HCT116 (cell line): Measurements from ENCODE around the gene CTNNA1. TPM values are rescaled to one million over a fixed set of nuclear protein-coding genes. Genes with fewer than 3 reads are reported as not detected.

ENCODE experiments used
- ATAC-seq: fragments of 200-7000 bp; cut with Tn5 transposase; 2 replicates; pipeline ENCODE4 v1.9.1; 2020; ENCODE audit warnings: mild to moderate bottlenecking, moderate library complexity
- BruUV-seq: library from RNA; stranded (reverse); fragments of 400-500 nt; replicated peaks from 2 replicates; lab custom pipeline; 2021; lab: Mats Ljungman, UMichigan
- CTCF ChIA-PET: fragments of 300-600 bp; sonication (Branson Sonifier 250); formaldehyde crosslinking; loops from one replicate; lab custom pipeline; 2021; ENCODE audit warnings: antibody characterized with exemption; lab: Charles Lee
- POLR2A ChIA-PET: fragments of 300-600, 350-600 bp; sonication (Branson Sonifier 250); formaldehyde crosslinking; loops from one replicate; lab custom pipeline; 2021; ENCODE audit warnings: antibody characterized with exemption; lab: Charles Lee
- RAD21 ChIA-PET, 2 experiments: fragments of 300-600 bp; sonication (Branson Sonifier 250); formaldehyde crosslinking; loops; one replicate each; lab custom pipeline; 2023; ENCODE audit warnings: low total read pairs in 2 of 2; ENCODE audit not compliant: uncharacterized antibody in 2 of 2, unreplicated experiment in 2 of 2, low non-redundant PET in 1 of 2; lab: Charles Lee
- DNase-seq: peaks from one replicate; pipeline ENCODE4 v3.0.0-alpha.2; 2010; ENCODE audit warnings: low read depth, low spot score
- H2AFZ ChIP-seq: fragments of 200-600 bp; shearing (Covaris generic), sonication (generic); 2 replicates; pipeline ENCODE4 v1.6.1; 2017; ENCODE audit warnings: low read depth, mixed run types, mixed read lengths, antibody characterized with exemption, low read length; ENCODE audit not compliant: poor library complexity, severe bottlenecking
- H3K27ac ChIP-seq: 2 replicates; pipeline ENCODE4 v1.5.1; 2012; ENCODE audit warnings: low read depth, low read length
- H3K27me3 ChIP-seq: fragments of 200-600 bp; sonication (generic); 2 replicates; pipeline ENCODE4 v1.6.1; 2016; ENCODE audit warnings: mixed run types, low read length, mixed read lengths; ENCODE audit not compliant: insufficient read depth
- H3K36me3 ChIP-seq, 2 experiments: fragments of 200-500 bp in 1 of 2; fragments of 200-600 bp in 1 of 2; sonication (Bioruptor generic) in 1 of 2; sonication (generic) in 1 of 2; 2 replicates each; pipeline versions ENCODE4 v1.5.1 to v1.6.1; 2014 to 2016; ENCODE audit warnings: low read length in 2 of 2, inconsistent platforms in 1 of 2, mixed read lengths in 1 of 2, mixed run types in 1 of 2; ENCODE audit not compliant: insufficient read depth in 2 of 2, control insufficient read depth in 1 of 2
- H3K4me1 ChIP-seq, 2 experiments: fragments of 200-600 bp in 1 of 2; sonication (generic) in 1 of 2; 2 replicates each; pipeline versions ENCODE4 v1.5.1 to v1.6.1; 2012 to 2017; ENCODE audit warnings: low read length in 2 of 2, inconsistent platforms in 1 of 2, mild to moderate bottlenecking in 1 of 2, mixed read lengths in 1 of 2, mixed run types in 1 of 2, moderate library complexity in 1 of 2; ENCODE audit not compliant: insufficient read depth in 2 of 2, control insufficient read depth in 1 of 2
- H3K4me2 ChIP-seq: fragments of 200-600 bp; sonication (generic); 2 replicates; pipeline ENCODE4 v1.6.1; 2017; ENCODE audit warnings: mixed run types, low read length, mixed read lengths
- H3K4me3 ChIP-seq, 2 experiments: fragments of 200-600 bp in 1 of 2; sonication (generic) in 1 of 2; replicated peaks in 1 of 2; 2 replicates each; pipeline ENCODE4 v1.5.1; 2011 to 2016; ENCODE audit warnings: low read length in 2 of 2, control low read depth in 1 of 2, low read depth in 1 of 2, mild to moderate bottlenecking in 1 of 2, mixed read lengths in 1 of 2, mixed run types in 1 of 2
- H3K79me2 ChIP-seq: fragments of 200-600 bp; sonication (generic); 2 replicates; pipeline ENCODE4 v1.6.1; 2017; ENCODE audit warnings: mild to moderate bottlenecking, mixed run types, low read length, moderate library complexity, mixed read lengths; ENCODE audit not compliant: insufficient read depth
- H3K9ac ChIP-seq: fragments of 200-600 bp; sonication (generic); 2 replicates; pipeline ENCODE4 v1.6.1; 2016; ENCODE audit warnings: low read length, mixed read lengths
- H3K9me2 ChIP-seq: fragments of 200-600 bp; sonication (generic), shearing (Covaris generic); 2 replicates; pipeline ENCODE4 v1.6.1; 2017; ENCODE audit warnings: mixed run types, mild to moderate bottlenecking, moderate library complexity; ENCODE audit not compliant: insufficient read depth
- H3K9me3 ChIP-seq, 2 experiments: fragments of 200-500 bp in 1 of 2; fragments of 200-600 bp in 1 of 2; sonication (Bioruptor generic) in 1 of 2; sonication (generic) in 1 of 2; 2 replicates each; pipeline ENCODE4 v1.6.1; 2014 to 2017; ENCODE audit warnings: low read length in 2 of 2, mixed read lengths in 2 of 2, inconsistent platforms in 1 of 2, low read depth in 1 of 2, mild to moderate bottlenecking in 1 of 2, mixed run types in 1 of 2, moderate library complexity in 1 of 2; ENCODE audit not compliant: control insufficient read depth in 1 of 2, insufficient read depth in 1 of 2
- H4K20me1 ChIP-seq: fragments of 200-600 bp; sonication (generic), shearing (Covaris generic); 2 replicates; pipeline ENCODE4 v1.6.1; 2017; ENCODE audit warnings: mixed run types, mild to moderate bottlenecking, moderate library complexity; ENCODE audit not compliant: insufficient read depth
- ATF3 ChIP-seq: IDR thresholded peaks from 2 replicates; pipeline ENCODE4 v1.6.1; 2012
- CEBPB ChIP-seq: IDR thresholded peaks from 2 replicates; pipeline ENCODE4 v1.6.1; 2012; ENCODE audit warnings: low read depth
- ELF1 ChIP-seq: IDR thresholded peaks from 2 replicates; pipeline ENCODE4 v1.6.1; 2012; ENCODE audit warnings: low read depth, borderline replicate concordance
- EZH2 ChIP-seq: fragments of 200-600 bp; sonication (generic); IDR thresholded peaks from 2 replicates; pipeline ENCODE4 v1.6.1; 2017; ENCODE audit warnings: antibody characterized with exemption, mixed run types
- EZH2phosphoT487 ChIP-seq: fragments of 200-600 bp; IDR thresholded peaks from 2 replicates; pipeline ENCODE4 v1.6.1; 2018; ENCODE audit warnings: antibody characterized with exemption, borderline replicate concordance
- FOSL1 ChIP-seq: IDR thresholded peaks from 2 replicates; pipeline ENCODE4 v1.6.1; 2012; ENCODE audit warnings: low read depth
- JUND ChIP-seq: IDR thresholded peaks from 2 replicates; pipeline ENCODE4 v1.6.1; 2012
- MAX ChIP-seq: IDR thresholded peaks from 2 replicates; pipeline ENCODE4 v1.6.1; 2012
- POLR2A ChIP-seq: IDR thresholded peaks from 2 replicates; pipeline ENCODE4 v1.7.0; 2011; ENCODE audit warnings: borderline replicate concordance; ENCODE audit not compliant: insufficient read depth, insufficient read length; ENCODE audit errors: extremely low read depth
- POLR2AphosphoS5 ChIP-seq: IDR thresholded peaks from 2 replicates; pipeline ENCODE4 v1.6.1; 2011; ENCODE audit warnings: mild to moderate bottlenecking, low read depth, low read length, moderate library complexity
- RAD21 ChIP-seq: IDR thresholded peaks from 2 replicates; pipeline ENCODE4 v1.6.1; 2012; ENCODE audit warnings: low read depth, mild to moderate bottlenecking
- SIN3A ChIP-seq: IDR thresholded peaks from 2 replicates; pipeline ENCODE4 v1.6.1; 2012; ENCODE audit warnings: low read depth
- SP1 ChIP-seq: IDR thresholded peaks from 2 replicates; pipeline ENCODE4 v1.6.1; 2012; ENCODE audit warnings: low read depth
- SRF ChIP-seq: IDR thresholded peaks from 2 replicates; pipeline ENCODE4 v1.6.1; 2012; ENCODE audit warnings: low read depth
- TCF7L2 ChIP-seq: IDR thresholded peaks from 2 replicates; pipeline ENCODE4 v1.7.0; 2011; ENCODE audit warnings: borderline replicate concordance, inconsistent platforms; ENCODE audit not compliant: insufficient read depth, insufficient read length; ENCODE audit errors: extremely low read depth
- YY1 ChIP-seq: IDR thresholded peaks from 2 replicates; pipeline ENCODE4 v1.6.1; 2011; ENCODE audit warnings: low read length, low read depth, moderate library complexity, mild to moderate bottlenecking; ENCODE audit not compliant: insufficient replicate concordance; ENCODE audit errors: extremely low read depth
- ZBTB33 ChIP-seq: IDR thresholded peaks from 2 replicates; pipeline ENCODE4 v1.6.1; 2011; ENCODE audit warnings: mild to moderate bottlenecking, low read length, moderate library complexity; ENCODE audit not compliant: insufficient replicate concordance; ENCODE audit errors: extremely low read depth
- ZFX ChIP-seq: fragments of 450-650 bp; IDR thresholded peaks from 2 replicates; pipeline ENCODE4 v1.6.1; 2017
- intact Hi-C: fragments of 100-400 bp; cut with micrococcal nuclease; formaldehyde crosslinking; loops from 2 replicates; pipeline ENCODE4 v1.10.0; 2022
- total RNA-seq: library from RNA; stranded (reverse); gene quantifications from one replicate; pipeline ENCODE4 v1.2.1, GENCODE V29; 2021; ENCODE audit not compliant: unreplicated experiment

The CTNNA1 gene
- total RNA-seq, 1 experiment from 2014 or later: 313 TPM

GRCh38 chr5:138975098-138975847 is 222.0 kb downstream of the CTNNA1 start:
- Histone ChIP-seq H2AFZ (no peak overlapping the region), H3K79me2 (no peaks in the 10 kb centered on the region), H3K36me3 (no peaks in the 10 kb centered on the region), H3K4me1 (peaks cover 2 to 21% of the 10 kb centered on the region in 2 experiments; a peak in 3 of 4 replicates), H3K9me3 (no peaks in the 10 kb centered on the region), H3K4me3 (no peak overlapping the region), H3K9me2 (no peaks in the 10 kb centered on the region), H3K9ac (no peak overlapping the region), H3K27ac (no peak overlapping the region), H3K27me3 (no peaks in the 10 kb centered on the region), H3K4me2 (no peak overlapping the region), H4K20me1 (no peaks in the 10 kb centered on the region)
- BruUV-seq: no TSS peak
- ATAC-seq (no peak), DNase-seq (no peak)
- ChIA-PET RAD21 (no interaction called here), POLR2A (no interaction called here), CTCF (no interaction called here)
- TF ChIP-seq MAX: no peak
- peak; percentile 16 for TF ChIP-seq TCF7L2
- intact Hi-C loops: no loop called here

- ChIA-PET RAD21 (no interaction called here), POLR2A (no interaction called here), CTCF (no interaction called here)
- Histone ChIP-seq H3K9ac (no peak overlapping the region), H3K4me1 (peaks cover 0 to 15% of the 10 kb centered on the region in 2 experiments; a peak in 2 of 4 replicates), H3K36me3 (no peaks in the 10 kb centered on the region), H3K27me3 (no peaks in the 10 kb centered on the region), H3K79me2 (no peaks in the 10 kb centered on the region), H3K4me3 (no peak overlapping the region), H3K4me2 (0 out of 2 replicates have a peak overlapping the region, but pooled peaks have one; percentile 13), H3K9me3 (no peaks in the 10 kb centered on the region), H4K20me1 (no peaks in the 10 kb centered on the region), H2AFZ (no peak overlapping the region), H3K27ac (no peak overlapping the region), H3K9me2 (no peaks in the 10 kb centered on the region)
- no TSS peak for BruUV-seq
- intact Hi-C loops: no loop called here
- DNase-seq: no peak
- ATAC-seq: no peak
- no peak for TF ChIP-seq JUND
- TF ChIP-seq ELF1: no peak
- TF ChIP-seq ATF3: no peak
- no peak for TF ChIP-seq FOSL1
- TF ChIP-seq POLR2A: no peak
- TF ChIP-seq EZH2: no peak
- TF ChIP-seq SP1: no peak
- no peak for TF ChIP-seq YY1
- TF ChIP-seq POLR2AphosphoS5: no peak
- TF ChIP-seq TCF7L2: no peak
- no peak for TF ChIP-seq SIN3A
- no peak for TF ChIP-seq CEBPB
- TF ChIP-seq RAD21: no peak
- no peak for TF ChIP-seq MAX
- TF ChIP-seq EZH2phosphoT487: no peak
- no peak for TF ChIP-seq ZFX
- TF ChIP-seq ZBTB33: no peak
- no peak for TF ChIP-seq SRF
These were observed 224.9 kb downstream of the CTNNA1 start for GRCh38 chr5:138978080-138978479.
